ENCODE measurements around the gene ZFP64.
"Not testable (repeated sequence)": the region's sequence is repeated elsewhere in the genome, so short reads cannot be mapped to it uniquely, and the experiment has no call there.

ZFP64 gene

DNA sequence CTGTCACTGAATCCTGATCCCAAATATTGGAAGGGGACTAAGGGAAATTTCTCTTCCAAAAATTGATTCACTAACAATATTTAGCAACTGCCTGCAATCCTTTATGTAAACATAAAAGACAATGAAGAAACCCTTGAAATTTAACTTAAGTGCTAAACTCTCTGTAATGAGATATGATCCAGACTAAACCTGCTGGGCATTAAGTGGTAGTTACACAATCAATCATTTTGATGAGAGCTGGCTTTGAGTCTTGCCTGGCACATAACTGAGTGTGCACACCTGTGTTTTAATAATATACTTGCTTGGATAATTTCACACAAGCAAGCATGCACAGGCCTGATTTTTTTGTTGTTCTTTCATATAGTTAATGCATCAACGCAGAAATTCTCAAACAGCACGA, 9.8 kb upstream of the ZFP64 start:
- DNase-seq (ENCODE audit: low read depth): no peak

DNA sequence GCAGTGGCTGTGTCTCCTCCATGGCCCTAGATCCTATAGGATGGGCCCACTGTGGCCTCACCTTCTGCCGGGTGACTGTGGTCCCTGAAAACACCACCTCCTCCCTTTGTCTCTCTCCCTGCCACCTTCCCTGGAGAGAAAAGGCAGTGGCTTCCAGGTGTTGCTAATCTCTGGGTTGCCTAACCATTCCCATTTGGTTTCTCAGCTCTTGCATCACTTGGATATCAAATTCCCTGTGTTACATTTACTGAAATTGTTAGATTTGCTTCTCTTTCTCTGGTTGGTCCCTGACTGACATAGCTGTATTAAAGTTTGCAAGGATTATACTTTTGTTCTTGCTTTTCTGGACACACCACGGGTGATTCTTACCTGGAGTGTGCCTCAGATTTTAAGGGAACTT, 9.3 kb upstream of the ZFP64 start:
- no peak for DNase-seq (ENCODE audit: low read depth)

DNA sequence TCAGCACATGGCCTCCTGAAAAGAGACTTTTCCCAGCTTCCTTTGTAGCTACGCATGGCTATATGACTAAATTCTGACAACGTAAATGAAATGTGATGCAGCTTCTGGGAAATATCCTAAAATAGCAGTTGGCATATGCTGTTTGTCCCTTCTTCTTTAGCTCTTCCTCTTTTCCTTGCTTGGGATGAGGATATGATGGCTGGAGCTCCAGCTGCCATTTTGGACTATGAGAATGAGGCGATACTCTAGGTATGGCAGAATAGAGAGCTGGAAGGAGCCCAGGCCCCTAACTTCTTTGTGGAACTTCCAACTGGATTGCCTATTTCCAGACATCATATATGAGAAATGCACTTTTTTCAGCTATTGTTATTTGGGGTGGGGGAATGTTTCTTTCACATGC, 5.3 kb upstream of the ZFP64 start:
- no peak for DNase-seq (ENCODE audit: low read depth)

DNA sequence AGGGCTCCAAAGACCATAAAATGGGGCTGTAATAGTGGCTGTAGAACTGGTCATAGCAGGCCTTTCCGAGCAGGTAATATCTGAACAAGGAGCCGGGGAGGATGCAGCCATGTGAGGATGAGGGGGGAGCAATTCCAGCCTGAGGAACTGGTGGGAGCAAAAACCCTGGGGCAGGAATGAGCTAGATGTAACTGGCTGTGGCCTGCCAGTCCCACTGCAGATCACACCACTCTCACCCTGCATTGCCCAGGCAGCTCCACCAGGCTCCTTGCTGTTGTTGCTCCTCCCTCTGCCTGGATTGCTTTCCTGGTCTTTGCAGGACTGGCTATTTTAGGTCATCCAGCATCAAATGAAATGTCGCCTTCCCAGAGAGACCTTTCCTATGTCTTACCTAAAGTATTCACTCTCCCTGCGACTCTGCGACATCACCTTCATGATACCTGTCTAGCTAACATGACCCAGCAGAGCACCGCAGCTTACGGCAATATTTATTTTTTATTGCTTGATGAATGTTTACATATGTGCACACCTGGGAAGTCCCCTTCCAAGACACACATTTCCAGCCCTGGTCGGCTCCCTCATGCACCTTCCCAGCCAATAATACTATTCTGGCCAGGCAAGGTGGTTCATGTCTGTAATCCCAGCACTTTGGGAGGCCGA, 2.4 kb upstream of the ZFP64 start:
- DNase-seq (ENCODE audit: low read depth): no peak

DNA sequence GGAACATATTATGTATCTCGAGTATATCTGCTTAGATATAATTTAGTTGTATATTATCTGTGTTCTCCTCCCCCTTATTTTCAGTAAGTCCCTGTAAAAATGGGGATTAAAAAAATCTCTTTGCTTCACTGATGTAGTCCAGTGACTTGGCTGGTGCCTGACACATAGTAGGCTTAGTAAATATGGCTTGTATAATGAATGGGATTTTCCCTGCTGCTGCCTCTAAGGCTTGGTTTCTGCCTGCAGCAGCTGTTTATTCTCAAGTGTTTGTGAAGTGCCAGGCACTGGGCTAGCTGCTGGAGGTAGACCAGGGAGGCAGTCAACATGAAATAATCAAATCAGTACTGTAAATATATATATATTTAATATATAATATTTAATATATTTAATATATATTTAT, 1.6 kb upstream of the ZFP64 start:
- no peak for DNase-seq (ENCODE audit: low read depth)

DNA sequence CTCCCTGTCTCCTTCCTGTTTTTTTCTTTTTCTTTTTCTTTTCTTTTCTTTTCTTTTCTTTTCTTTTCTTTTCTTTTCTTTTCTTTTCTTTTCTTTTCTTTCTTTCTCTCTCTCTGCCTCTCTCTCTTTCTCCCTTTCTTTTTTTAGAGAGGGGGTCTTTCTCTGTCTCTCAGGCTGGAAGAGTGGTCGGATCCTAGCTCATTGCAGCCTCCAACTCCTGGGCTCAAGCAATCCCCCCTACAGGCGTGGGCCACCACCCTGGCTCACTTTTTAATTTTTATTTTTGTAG, 1.1 kb upstream of the ZFP64 start:
- not testable (repeated sequence) for DNase-seq (ENCODE audit: low read depth)

DNA sequence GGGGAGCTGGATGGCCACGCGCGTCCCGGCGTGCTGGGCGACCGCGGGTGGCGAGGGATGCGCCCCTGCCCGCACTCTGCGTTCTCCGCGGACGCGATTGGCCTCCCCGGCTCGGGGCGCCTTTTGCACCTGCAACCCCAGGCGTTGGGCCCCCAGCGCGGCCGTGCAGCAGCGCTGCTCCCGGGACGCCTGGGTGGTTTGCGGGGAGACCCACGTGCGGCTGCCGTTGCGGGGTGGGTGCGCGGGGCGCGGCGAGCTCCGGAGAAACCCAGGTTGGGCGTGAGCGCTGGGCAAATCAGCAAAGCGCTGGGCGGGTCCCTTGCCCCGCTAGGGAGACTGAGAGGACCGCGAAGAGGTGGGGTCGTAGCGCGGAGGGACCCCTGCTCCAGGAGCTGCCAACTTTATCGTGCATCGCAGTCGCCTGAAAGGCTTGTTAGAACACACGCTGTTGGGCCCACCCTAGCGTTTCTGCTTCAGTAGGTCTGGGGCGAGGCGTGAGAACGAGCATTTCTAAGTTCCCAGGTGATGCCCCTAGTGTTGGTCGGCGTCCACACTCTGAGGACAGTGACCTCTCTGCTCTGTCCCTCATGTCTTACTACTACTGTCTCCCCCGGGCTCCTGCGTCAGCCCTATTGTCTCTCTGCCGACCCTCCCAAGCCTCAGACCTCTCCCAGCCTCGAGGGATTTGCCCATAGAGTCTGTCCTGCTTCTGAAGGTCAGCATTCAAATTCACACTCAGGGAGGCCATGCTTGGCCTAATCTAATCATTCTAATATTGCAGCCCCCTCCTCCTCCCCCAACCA, 538 bp upstream of the ZFP64 start:
- peak; percentile 27 for DNase-seq (ENCODE audit: low read depth)

DNA sequence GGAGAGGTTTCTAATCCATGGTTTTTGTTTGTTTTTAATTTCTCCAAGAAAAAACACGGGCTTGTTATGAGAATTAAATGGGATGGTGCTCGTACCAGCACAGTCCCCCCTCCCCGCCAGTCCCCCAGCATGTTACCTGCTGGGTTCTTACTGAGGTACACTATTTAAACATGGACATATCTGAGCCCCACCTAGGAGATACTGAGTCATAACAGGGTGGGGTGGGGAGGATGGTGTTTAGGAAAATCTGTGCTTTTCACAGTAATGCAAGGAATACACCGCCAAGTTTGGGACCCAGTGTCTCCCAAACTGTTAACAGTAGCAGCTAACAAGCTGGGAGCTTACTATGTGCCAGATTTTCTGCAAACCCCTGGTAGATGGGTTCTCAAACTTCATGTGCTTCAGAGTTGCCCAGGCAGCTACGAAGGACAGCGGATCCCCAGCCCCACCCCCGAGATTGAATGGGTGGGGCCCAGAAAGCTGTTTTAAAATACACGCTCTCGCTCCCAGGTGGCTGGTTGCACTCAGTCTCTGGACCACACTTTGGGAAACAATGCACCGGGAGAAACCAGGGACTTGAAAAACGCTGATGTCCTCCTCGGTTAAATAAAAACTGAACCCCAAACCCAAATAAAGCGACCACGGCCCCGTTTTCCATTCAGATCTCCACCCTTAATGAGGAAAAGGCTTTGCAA, 995 bp downstream of the ZFP64 start:
- DNase-seq (ENCODE audit: low read depth): peak; percentile 39

DNA sequence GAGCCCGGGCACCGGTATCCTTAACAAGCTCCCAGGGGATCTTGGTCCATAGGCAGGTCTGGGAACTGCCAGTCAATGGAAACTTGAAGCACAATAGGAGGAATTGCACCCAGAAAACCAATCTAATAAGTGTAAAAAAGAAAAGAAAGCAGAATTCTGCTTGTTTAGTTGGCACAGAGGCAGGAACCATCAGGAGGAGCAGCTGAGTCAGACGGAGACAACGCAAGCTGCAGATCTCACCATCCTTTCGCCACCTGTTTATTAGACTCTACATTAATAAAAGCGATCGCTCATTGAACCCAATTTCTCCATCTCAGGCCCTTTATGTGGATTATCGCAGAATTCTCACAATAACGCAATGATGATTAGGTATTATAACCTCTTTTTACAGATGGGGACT, 9.8 kb downstream of the ZFP64 start:
- no peak for DNase-seq (ENCODE audit: low read depth)

DNA sequence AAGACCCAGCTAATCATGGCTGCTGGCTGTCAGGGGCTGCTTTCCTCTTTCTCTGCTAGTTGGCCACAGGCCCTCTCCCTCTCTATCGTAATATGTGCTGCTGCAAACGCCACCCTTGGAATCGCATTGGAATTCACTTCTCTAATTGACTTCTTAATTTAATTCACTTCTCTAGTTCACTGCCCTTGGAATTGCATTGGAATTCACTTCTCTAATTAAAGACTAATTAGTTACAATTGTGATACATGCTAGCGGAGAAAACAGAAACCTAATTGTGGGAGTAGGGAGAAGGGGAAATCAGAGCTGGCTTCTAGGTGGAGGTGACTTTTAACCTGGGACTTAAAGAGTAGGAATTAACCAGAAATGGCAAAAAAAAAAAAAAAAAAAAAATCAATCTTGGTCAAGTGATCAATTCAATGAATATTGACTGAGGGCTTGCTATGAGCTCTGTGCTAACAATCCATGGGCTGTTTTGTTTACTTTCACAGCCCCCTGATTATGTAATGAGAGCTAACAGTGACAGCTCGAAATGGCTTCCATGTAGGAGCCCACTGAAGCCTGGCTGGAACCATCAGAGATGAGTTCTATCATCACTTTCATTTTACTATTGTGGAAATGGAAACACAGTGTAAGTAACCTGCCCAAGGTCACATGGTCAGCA, 11.3 kb downstream of the ZFP64 start:
- DNase-seq (ENCODE audit: low read depth): no peak

DNA sequence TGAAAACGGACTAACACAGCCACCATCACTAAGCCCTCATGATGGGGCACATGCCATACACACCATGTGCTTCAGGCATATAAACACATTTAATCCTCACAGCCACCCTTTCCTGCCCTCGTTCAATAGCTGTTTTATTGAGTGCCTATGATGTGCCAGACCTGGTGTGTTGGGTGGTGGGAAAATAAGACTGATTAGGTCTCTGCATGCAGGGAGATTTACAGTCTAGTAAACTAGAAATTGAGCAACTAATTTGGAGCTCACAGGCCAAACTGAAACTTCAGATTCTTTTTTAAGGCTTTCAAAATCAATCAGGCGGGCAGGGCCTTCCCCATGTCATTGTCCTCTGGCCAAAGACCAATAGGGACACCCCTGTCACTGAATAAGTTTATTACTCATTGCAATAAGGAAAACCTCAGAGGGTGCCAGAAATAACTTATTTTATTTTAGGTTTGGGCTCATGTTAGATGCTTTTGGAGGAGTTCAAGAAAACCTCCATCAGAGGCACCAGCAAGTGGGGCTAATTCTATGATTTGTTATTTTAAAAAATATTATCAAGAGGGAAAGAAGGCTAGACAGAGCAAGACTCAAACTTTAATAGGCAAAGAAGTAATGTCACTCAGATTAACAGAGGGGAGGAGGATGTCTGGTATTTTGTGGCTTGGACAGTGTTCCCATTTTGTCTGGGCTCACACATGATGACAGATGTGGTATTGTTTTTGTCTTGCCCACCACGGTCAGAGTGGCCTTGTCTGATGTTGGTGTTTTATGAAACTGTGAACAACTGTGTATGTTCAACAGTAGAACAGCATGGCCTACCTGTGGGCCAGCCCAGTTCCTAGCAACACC, 12.0 kb downstream of the ZFP64 start:
- no peak for DNase-seq (ENCODE audit: low read depth)

DNA sequence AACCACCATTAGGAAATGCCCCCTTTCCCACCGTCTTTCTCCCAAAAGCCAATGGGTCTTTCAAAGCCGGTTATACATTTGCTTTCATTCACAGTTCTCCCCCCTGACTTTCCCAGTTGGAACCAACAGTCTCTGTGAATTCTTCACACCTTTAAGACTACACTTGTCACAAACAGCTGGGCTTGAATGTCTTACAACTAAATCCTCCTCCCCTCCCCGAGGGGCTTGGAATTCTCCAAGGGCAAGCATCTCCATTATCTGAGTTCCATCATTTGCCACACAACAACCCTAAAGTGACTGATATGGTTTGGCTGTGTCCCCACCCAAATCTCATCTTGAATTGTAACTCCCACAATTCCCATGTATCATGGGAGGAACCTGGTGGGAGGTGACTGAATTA, 12.9 kb downstream of the ZFP64 start:
- no peak for DNase-seq (ENCODE audit: low read depth)

DNA sequence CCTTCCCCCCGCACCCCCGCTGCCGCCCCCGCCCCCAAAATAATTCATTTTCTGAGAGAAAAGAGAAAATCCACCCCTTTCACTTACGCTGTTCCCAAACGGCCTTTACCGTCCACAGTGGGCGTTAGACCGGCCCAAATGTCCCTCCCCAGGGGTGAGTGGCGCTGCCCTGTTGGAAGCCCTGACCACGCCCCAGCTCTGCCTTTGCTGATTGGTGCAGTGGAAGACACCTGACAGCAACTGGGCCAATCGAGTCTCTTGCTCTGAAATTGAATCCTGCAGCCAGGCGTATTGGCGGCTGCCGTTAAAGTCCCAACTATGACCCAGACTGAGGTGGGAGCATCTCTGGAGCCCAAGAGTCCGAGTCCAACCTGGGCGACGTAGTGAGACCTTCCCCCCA, 15.7 kb downstream of the ZFP64 start:
- no peak for DNase-seq (ENCODE audit: low read depth)

DNA sequence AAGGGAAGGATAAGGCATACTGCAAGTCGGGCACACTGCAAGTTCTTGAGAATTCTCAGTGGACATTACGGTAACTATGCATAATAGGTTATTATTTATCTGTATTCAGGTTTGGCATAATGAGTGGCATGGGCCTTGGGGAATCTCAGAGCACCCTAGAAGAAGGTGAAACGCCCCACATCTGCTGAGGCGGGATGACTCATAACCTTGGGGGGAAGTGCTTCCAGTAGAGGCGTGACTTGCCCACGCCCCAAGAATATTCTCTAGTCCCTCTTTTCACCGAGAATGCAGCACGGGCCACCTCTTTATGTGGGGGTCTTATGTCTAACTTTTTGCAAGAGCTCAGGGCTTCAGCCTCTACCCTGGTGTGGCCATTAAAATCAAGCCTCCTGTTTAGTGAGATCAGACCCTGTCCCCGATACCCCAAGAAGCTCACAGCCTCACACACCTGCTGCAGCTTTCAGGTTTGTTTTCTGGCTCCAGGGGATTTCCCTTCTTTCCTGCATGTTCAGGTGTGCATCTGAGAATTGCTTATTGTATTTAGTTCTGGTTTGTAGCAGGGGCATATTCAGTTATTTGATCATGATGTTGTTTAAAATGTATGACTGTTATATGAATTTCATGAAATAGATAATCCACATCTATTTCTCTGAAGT, 19.1 kb downstream of the ZFP64 start:
- DNase-seq (ENCODE audit: low read depth): no peak

DNA sequence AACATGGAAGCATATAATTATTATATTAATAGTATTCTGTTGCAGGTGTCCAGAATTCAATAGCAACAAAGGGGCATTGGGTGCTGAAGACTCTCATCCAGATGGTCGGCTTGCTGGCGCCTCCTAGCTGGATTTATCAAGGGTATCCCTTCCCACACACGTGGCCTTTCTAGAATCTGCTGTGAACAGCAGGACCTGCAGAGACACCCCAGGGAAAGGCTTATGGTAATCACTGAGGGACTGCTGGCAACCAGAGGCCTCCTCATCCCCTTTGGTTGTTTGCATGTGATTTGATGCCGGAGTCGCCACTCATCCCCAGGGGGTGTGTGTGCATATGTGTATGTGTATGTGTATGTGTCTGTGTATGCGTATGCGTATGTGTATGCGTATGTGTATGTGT, 20.6 kb downstream of the ZFP64 start:
- DNase-seq (ENCODE audit: low read depth): no peak

DNA sequence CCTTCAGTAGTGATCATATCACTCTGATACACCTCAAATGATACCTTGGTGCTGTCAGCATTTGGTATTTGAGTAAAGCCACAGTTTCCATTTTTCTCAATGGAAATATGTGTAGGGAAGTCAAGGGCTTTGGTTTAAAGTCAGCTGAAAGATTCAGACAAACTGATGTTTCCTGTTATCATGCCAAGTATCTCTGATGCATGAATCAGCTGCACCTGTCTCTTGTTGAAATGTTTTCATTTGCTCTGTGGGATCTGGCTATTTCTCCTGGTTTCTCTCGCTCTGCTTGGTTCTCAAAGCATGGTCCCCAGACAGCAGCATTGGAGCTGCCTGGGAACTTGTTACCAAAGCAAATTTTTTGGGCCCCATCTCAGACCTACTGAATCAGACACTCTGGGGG, 23.5 kb downstream of the ZFP64 start:
- no peak for DNase-seq (ENCODE audit: low read depth)

DNA sequence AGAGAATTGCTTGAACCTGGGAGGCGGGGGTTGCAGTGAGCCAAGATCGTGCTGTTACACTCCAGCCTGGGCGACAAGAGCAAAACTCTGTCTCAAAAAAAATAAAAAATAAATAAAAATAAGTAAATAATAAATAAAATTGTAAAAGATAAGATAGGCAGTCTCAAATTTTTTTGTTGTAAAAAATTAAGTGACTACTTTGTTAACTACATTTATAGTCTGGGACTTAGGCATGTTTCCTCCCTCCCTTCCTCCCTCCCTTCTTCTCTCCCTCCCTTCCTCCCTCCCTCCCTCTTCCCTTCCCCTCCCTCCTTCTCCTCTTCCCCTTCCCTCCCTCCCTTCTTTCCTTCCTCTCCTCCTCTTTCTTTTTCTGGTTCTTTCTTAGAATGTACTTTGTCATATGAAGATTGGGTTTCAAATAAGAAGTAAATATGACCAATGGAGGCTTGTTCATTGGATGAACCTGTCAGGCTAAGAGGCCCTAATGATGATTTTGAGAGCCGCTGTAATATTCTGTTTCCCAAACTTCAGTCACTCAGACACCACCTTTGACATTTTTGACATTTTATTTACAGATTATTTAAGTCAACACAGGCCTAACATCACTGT, 24.2 kb downstream of the ZFP64 start:
- DNase-seq (ENCODE audit: low read depth): no peak

DNA sequence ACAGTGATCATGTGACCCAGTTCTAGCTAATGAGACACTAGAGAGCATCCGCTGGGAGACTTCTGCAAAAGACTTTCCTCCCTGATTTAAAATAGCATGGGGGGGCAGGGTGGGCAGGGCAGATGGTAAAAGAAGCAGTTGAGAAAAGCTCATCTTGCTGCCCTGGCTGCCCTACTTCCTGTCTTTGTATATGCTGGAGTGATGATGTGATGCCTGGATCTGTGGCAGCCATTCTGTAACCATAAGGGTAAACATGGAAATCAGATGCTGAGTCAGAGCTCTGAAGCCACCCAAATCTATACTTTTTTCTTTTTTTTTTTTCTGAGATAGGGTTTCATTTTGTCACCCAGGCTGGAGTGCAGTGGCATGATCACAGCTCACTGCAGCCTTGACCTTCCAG, 25.4 kb downstream of the ZFP64 start:
- no peak for DNase-seq (ENCODE audit: low read depth)

DNA sequence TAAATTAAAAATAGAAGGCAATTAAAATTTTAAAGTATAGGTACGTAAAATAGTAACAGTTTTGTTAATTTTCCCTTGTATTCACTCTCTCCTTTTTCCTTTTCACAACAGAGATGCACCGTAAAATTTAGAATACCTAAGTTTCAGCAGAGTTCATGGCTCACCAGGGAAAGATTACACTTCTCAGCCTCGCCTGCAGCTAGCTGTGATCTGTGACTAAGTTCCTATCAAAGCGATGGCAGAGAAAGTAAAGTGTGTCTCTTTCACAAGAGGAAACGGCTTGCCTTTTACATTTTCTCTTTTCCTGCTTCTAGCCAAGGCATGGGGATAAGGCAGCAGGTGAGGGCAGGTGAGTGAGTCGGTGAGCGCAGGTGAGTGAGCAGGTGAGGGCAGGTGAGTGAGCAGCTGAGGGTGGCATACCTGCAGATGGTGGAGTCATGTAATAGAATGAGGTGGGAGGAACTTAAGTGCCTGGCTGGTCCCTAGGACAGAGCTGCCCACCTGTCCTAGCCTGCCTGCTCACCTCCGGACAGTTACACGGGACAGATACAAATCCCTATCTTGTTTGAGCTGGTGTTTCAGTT, 30.9 kb downstream of the ZFP64 start:
- DNase-seq (ENCODE audit: low read depth): no peak

DNA sequence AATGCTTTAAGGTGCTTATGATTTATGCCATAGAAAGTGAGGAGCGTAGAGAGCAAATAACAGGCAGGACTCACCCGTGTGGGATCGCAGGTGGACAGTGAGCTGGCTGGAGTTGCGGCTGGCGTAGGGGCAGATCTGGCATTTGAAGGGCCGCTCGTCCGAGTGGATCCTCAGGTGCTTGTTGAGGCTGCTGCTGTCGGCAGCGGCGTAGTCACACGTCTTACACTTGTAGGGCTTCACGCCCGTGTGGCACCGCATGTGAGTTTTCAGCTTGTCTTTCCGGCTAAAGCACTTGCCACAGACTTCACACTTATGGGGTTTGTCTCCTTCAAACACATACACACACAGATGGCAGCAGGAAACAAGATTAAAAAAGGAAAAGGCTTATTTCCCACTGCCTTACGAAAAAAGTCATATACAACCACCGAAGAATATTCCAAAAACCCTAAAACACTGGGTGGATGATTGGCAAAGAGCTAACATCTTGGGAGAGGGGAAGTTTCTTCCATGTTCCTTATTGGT, 31.5 kb downstream of the ZFP64 start:
- no peak for DNase-seq (ENCODE audit: low read depth)
